ENCODE results near the gene EFCAB6. TPM values are rescaled to one million over a fixed set of nuclear protein-coding genes. Genes with fewer than 3 reads are reported as not detected.

Gene EFCAB6
- total and polyA plus RNA-seq, 9 of the 15 experiments (the other 6 are each of a cell fraction or from before 2014, with no cell fraction given) = 0.06 TPM; not detected in 8

DNA sequence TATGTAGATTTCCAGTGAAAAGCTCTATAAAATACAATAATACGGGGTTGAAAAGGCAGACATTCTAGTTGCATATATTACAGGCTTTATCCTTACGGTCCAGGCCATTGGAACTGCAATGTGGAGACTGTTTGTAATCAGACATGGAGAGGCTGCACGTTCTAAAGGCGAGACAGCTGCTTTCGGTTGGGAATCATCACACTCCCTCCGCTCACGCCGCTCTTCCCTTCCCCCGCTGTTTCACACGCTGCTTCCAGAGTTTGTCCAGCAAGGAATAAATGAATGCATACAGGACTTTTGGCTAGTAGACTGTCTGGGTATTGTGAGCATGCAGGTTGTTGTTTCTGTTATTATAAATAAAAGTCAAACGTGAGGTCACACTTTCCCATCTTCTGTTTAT, 13.5 kb upstream of the EFCAB6 start:
- Histone ChIP-seq H3K4me3 (no peak overlapping the region), H3K4me2 (ENCODE audit: insufficient read depth, low read length) (no peak overlapping the region), H2AFZ (ENCODE audit: low read depth, low read length) (no peak overlapping the region), H3K9me3 (replicated peaks; ENCODE audit: control insufficient read depth, insufficient read depth, low read depth, low read length) (no peaks in the 10 kb centered on the region), H3K27ac (ENCODE audit: extremely low read depth, low read depth, low read length) (no peak overlapping the region), H3K36me3 (ENCODE audit: control insufficient read depth, insufficient read depth, low read length) (no peaks in the 10 kb centered on the region), H4K20me1 (replicated peaks; ENCODE audit: control insufficient read depth, insufficient read depth, low read length) (peaks cover 5% of the 10 kb centered on the region; the same call in 1 of the 2 replicates), H3K4me1 (replicated peaks in 1 of 2; ENCODE audit: control insufficient read depth in 2 of 2, insufficient read depth in 2 of 2, low read length in 2 of 2) (no peaks in the 10 kb centered on the region; a peak in 1 of 5 replicates), H3K79me2 (ENCODE audit: control insufficient read depth, insufficient read depth, low read length) (no peaks in the 10 kb centered on the region), H3K9ac (ENCODE audit: insufficient read depth in 1 of 2, low read depth in 2 of 2, low read length in 2 of 2) (no peak overlapping the region), H3K27me3 (ENCODE audit: control insufficient read depth in 2 of 2, insufficient read depth in 2 of 2, low read length in 2 of 2) (peaks cover 6 to 70% of the 10 kb centered on the region in 2 experiments; a peak in 3 of 5 replicates), H3K9me1 (ENCODE audit: control insufficient read depth, insufficient read depth, low read length) (no peaks in the 10 kb centered on the region)
- ChIA-PET CTCF (ENCODE audit: low intra/inter-chr PET ratio) (no interaction called here), POLR2A (no interaction called here)
- TF ChIP-seq TAF9B (IDR thresholded peaks at IDR 0.05; ENCODE audit: partially characterized antibody) = no peak
- TF ChIP-seq ZNF780A (CRISPR knock-in tag; IDR thresholded peaks at IDR 0.05) = no peak
- no peak for TF ChIP-seq ZKSCAN1 (IDR thresholded peaks at IDR 0.05; ENCODE audit: low read depth, low read length)
- no peak for TF ChIP-seq STAT5A (IDR thresholded peaks at IDR 0.05; ENCODE audit: borderline replicate concordance, low read length)
- TF ChIP-seq NCOA4 (IDR thresholded peaks at IDR 0.05; ENCODE audit: partially characterized antibody) = no peak
- no peak for TF ChIP-seq POU5F1 (IDR thresholded peaks at IDR 0.05; ENCODE audit: borderline replicate concordance, low read depth, low read length, partially characterized antibody)
- TF ChIP-seq, protein P1, sequence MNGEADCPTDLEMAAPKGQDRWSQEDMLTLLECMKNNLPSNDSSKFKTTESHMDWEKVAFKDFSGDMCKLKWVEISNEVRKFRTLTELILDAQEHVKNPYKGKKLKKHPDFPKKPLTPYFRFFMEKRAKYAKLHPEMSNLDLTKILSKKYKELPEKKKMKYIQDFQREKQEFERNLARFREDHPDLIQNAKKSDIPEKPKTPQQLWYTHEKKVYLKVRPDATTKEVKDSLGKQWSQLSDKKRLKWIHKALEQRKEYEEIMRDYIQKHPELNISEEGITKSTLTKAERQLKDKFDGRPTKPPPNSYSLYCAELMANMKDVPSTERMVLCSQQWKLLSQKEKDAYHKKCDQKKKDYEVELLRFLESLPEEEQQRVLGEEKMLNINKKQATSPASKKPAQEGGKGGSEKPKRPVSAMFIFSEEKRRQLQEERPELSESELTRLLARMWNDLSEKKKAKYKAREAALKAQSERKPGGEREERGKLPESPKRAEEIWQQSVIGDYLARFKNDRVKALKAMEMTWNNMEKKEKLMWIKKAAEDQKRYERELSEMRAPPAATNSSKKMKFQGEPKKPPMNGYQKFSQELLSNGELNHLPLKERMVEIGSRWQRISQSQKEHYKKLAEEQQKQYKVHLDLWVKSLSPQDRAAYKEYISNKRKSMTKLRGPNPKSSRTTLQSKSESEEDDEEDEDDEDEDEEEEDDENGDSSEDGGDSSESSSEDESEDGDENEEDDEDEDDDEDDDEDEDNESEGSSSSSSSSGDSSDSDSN (IDR thresholded peaks at IDR 0.05; ENCODE audit: borderline replicate concordance in 1 of 2, low read depth in 2 of 2, low read length in 2 of 2) = no peak
- TF ChIP-seq, protein P2, sequence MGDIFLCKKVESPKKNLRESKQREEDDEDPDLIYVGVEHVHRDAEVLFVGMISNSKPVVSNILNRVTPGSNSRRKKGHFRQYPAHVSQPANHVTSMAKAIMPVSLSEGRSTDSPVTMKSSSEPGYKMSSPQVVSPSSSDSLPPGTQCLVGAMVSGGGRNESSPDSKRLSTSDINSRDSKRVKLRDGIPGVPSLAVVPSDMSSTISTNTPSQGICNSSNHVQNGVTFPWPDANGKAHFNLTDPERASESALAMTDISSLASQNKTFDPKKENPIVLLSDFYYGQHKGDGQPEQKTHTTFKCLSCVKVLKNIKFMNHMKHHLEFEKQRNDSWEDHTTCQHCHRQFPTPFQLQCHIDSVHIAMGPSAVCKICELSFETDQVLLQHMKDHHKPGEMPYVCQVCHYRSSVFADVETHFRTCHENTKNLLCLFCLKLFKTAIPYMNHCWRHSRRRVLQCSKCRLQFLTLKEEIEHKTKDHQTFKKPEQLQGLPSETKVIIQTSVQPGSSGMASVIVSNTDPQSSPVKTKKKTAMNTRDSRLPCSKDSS (IDR thresholded peaks at IDR 0.05; ENCODE audit: low read depth, partially characterized antibody) = no peak
- TF ChIP-seq KLF16 (IDR thresholded peaks at IDR 0.05) = no peak
- no peak for TF ChIP-seq ZNF274 (IDR thresholded peaks at IDR 0.05; ENCODE audit: borderline replicate concordance, low read depth, low read length)
- TF ChIP-seq SMAD3 (CRISPR knock-in tag; conservative IDR thresholded peaks at IDR 0.05) = no peak
- no peak for TF ChIP-seq HCFC1 (IDR thresholded peaks at IDR 0.05; ENCODE audit: low read depth, low read length)
- TF ChIP-seq HIVEP1 (CRISPR knock-in tag; IDR thresholded peaks at IDR 0.05) = no peak
- TF ChIP-seq, protein P3, sequence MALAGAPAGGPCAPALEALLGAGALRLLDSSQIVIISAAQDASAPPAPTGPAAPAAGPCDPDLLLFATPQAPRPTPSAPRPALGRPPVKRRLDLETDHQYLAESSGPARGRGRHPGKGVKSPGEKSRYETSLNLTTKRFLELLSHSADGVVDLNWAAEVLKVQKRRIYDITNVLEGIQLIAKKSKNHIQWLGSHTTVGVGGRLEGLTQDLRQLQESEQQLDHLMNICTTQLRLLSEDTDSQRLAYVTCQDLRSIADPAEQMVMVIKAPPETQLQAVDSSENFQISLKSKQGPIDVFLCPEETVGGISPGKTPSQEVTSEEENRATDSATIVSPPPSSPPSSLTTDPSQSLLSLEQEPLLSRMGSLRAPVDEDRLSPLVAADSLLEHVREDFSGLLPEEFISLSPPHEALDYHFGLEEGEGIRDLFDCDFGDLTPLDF (CRISPR knock-in tag; IDR thresholded peaks at IDR 0.05) = no peak
- TF ChIP-seq, protein P4, sequence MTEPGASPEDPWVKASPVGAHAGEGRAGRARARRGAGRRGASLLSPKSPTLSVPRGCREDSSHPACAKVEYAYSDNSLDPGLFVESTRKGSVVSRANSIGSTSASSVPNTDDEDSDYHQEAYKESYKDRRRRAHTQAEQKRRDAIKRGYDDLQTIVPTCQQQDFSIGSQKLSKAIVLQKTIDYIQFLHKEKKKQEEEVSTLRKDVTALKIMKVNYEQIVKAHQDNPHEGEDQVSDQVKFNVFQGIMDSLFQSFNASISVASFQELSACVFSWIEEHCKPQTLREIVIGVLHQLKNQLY (CRISPR knock-in tag; conservative IDR thresholded peaks at IDR 0.05) = no peak
- TF ChIP-seq, protein P5, sequence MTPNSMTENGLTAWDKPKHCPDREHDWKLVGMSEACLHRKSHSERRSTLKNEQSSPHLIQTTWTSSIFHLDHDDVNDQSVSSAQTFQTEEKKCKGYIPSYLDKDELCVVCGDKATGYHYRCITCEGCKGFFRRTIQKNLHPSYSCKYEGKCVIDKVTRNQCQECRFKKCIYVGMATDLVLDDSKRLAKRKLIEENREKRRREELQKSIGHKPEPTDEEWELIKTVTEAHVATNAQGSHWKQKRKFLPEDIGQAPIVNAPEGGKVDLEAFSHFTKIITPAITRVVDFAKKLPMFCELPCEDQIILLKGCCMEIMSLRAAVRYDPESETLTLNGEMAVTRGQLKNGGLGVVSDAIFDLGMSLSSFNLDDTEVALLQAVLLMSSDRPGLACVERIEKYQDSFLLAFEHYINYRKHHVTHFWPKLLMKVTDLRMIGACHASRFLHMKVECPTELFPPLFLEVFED (CRISPR knock-in tag; conservative IDR thresholded peaks at IDR 0.05) = no peak
- intact Hi-C loops (cut with micrococcal nuclease) (no loop called here), in situ Hi-C loops (cut with MboI) (no loop called here)
- ATAC-seq = no peak
- no peak for FAIRE-seq
- DNase-seq (ENCODE audit: extremely low read depth in 1 of 4, low spot score in 3 of 4) = no peak
- 0% methylated on average over 11 of the region's 11 CpGs for WGBS (ENCODE audit: insufficient coverage, low coverage, missing lambda C conversion rate)
- no TSS peak for BruUV-seq (replicated peaks)

Data from K562 (cell line).